ENCODE results near the gene OPCML.

OPCML gene

DNA sequence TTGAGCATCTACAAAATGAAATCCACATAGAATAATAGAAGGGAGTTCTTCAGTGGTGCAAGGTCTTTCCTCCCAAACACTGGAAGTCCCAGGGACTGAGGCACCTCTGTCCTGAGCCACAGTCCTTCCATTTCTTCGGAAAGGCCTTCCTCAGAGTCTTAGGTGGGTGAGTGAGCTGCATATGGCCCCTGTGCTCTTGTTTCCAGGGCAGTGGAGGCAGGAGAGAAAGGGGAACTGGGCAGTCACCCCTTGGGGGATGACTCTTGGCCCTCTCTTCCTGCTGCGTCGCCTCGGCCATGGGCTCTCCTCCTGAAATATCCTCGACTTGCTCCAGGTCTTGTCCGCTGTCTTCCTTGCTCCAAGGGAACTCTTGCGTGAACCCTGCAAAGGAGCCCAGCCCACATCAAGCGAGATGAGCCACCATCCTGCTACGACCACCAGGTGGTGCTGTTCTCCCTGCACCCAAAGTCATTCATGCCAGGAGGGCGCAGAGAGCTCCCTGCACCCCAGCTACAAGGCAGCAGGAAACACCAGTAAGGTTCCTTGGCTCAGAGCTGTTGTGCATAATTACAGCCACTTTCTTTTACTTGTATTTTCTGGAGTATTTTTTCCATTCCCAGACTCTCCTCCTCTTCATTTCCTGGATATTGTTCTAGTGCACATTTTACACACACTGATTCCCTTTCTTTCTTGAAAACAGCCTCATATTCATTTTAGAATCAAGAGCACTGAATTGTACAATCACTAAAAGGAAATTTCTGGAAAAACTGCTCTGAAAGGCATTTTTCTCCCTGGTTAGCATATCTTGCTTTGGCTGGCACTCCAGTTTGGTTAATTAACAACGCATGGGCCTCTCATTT lies 397.8 kb downstream of the OPCML start:
- TF ChIP-seq ARNTL (CRISPR knock-in tag; IDR thresholded peaks at IDR 0.05; ENCODE audit: borderline replicate concordance, low read depth) (no peak), RARB (CRISPR knock-in tag; IDR thresholded peaks at IDR 0.05) (no peak), ZFP3 (CRISPR knock-in tag; IDR thresholded peaks at IDR 0.05) (no peak), PPARA (CRISPR knock-in tag; IDR thresholded peaks at IDR 0.05; ENCODE audit: borderline replicate concordance) (no peak), ZC3H10 (CRISPR knock-in tag; IDR thresholded peaks at IDR 0.05) (no peak), CSDC2 (CRISPR knock-in tag; IDR thresholded peaks at IDR 0.05) (no peak), ZNF565 (CRISPR knock-in tag; conservative IDR thresholded peaks at IDR 0.05; ENCODE audit: low read depth) (no peak), ZFP30 (CRISPR knock-in tag; IDR thresholded peaks at IDR 0.05) (no peak), GLIS3 (CRISPR knock-in tag; IDR thresholded peaks at IDR 0.05) (no peak), SNAI2 (CRISPR knock-in tag; IDR thresholded peaks at IDR 0.05) (no peak), ZNF8 (CRISPR knock-in tag; IDR thresholded peaks at IDR 0.05) (no peak), OSR1 (CRISPR knock-in tag; IDR thresholded peaks at IDR 0.05) (no peak), TOX (CRISPR knock-in tag; IDR thresholded peaks at IDR 0.05; ENCODE audit: borderline replicate concordance) (no peak)
- TF ChIP-seq, protein P1, sequence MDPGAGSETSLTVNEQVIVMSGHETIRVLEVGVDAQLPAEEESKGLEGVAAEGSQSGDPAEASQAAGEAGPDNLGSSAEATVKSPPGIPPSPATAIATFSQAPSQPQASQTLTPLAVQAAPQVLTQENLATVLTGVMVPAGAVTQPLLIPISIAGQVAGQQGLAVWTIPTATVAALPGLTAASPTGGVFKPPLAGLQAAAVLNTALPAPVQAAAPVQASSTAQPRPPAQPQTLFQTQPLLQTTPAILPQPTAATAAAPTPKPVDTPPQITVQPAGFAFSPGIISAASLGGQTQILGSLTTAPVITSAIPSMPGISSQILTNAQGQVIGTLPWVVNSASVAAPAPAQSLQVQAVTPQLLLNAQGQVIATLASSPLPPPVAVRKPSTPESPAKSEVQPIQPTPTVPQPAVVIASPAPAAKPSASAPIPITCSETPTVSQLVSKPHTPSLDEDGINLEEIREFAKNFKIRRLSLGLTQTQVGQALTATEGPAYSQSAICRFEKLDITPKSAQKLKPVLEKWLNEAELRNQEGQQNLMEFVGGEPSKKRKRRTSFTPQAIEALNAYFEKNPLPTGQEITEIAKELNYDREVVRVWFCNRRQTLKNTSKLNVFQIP (CRISPR knock-in tag; IDR thresholded peaks at IDR 0.05; ENCODE audit: borderline replicate concordance, low read depth) = no peak
- TF ChIP-seq, protein P2, sequence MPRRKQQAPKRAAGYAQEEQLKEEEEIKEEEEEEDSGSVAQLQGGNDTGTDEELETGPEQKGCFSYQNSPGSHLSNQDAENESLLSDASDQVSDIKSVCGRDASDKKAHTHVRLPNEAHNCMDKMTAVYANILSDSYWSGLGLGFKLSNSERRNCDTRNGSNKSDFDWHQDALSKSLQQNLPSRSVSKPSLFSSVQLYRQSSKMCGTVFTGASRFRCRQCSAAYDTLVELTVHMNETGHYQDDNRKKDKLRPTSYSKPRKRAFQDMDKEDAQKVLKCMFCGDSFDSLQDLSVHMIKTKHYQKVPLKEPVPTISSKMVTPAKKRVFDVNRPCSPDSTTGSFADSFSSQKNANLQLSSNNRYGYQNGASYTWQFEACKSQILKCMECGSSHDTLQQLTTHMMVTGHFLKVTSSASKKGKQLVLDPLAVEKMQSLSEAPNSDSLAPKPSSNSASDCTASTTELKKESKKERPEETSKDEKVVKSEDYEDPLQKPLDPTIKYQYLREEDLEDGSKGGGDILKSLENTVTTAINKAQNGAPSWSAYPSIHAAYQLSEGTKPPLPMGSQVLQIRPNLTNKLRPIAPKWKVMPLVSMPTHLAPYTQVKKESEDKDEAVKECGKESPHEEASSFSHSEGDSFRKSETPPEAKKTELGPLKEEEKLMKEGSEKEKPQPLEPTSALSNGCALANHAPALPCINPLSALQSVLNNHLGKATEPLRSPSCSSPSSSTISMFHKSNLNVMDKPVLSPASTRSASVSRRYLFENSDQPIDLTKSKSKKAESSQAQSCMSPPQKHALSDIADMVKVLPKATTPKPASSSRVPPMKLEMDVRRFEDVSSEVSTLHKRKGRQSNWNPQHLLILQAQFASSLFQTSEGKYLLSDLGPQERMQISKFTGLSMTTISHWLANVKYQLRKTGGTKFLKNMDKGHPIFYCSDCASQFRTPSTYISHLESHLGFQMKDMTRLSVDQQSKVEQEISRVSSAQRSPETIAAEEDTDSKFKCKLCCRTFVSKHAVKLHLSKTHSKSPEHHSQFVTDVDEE (CRISPR knock-in tag; IDR thresholded peaks at IDR 0.05) = no peak
- TF ChIP-seq, protein P3, sequence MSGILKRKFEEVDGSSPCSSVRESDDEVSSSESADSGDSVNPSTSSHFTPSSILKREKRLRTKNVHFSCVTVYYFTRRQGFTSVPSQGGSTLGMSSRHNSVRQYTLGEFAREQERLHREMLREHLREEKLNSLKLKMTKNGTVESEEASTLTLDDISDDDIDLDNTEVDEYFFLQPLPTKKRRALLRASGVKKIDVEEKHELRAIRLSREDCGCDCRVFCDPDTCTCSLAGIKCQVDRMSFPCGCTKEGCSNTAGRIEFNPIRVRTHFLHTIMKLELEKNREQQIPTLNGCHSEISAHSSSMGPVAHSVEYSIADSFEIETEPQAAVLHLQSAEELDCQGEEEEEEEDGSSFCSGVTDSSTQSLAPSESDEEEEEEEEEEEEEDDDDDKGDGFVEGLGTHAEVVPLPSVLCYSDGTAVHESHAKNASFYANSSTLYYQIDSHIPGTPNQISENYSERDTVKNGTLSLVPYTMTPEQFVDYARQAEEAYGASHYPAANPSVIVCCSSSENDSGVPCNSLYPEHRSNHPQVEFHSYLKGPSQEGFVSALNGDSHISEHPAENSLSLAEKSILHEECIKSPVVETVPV (CRISPR knock-in tag; IDR thresholded peaks at IDR 0.05) = no peak
- TF ChIP-seq, protein P4, sequence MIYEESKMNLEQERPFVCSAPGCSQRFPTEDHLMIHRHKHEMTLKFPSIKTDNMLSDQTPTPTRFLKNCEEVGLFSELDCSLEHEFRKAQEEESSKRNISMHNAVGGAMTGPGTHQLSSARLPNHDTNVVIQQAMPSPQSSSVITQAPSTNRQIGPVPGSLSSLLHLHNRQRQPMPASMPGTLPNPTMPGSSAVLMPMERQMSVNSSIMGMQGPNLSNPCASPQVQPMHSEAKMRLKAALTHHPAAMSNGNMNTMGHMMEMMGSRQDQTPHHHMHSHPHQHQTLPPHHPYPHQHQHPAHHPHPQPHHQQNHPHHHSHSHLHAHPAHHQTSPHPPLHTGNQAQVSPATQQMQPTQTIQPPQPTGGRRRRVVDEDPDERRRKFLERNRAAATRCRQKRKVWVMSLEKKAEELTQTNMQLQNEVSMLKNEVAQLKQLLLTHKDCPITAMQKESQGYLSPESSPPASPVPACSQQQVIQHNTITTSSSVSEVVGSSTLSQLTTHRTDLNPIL (CRISPR knock-in tag; IDR thresholded peaks at IDR 0.05; ENCODE audit: low read depth) = no peak
- TF ChIP-seq, protein P5, sequence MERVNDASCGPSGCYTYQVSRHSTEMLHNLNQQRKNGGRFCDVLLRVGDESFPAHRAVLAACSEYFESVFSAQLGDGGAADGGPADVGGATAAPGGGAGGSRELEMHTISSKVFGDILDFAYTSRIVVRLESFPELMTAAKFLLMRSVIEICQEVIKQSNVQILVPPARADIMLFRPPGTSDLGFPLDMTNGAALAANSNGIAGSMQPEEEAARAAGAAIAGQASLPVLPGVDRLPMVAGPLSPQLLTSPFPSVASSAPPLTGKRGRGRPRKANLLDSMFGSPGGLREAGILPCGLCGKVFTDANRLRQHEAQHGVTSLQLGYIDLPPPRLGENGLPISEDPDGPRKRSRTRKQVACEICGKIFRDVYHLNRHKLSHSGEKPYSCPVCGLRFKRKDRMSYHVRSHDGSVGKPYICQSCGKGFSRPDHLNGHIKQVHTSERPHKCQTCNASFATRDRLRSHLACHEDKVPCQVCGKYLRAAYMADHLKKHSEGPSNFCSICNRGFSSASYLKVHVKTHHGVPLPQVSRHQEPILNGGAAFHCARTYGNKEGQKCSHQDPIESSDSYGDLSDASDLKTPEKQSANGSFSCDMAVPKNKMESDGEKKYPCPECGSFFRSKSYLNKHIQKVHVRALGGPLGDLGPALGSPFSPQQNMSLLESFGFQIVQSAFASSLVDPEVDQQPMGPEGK (CRISPR knock-in tag; IDR thresholded peaks at IDR 0.05; ENCODE audit: borderline replicate concordance) = no peak

DNA sequence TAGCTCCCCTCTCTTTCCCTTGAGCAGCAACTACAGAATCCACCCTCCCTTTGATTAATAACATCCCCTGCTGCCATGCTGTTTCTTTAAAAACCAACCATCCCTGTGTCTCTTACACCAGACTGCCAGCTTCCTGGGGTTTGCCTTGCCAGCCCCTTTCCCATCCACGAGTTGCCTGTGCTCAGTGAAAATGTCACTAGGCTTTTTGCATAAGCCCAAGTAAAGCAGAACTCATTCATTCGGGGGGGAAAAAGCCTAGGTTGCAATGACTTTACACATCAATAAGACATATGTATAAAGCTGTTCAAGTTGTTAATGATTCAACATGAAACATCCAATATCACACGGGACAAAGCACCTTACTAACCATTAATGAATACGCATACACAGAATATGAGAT lies 398.7 kb downstream of the OPCML start:
- TF ChIP-seq BACH2 (CRISPR knock-in tag; IDR thresholded peaks at IDR 0.05; ENCODE audit: borderline replicate concordance) = no peak
- no peak for ATAC-seq

More for the DNA sequence above, 397.8 kb downstream of the OPCML start:
- no peak for ATAC-seq

DNA sequence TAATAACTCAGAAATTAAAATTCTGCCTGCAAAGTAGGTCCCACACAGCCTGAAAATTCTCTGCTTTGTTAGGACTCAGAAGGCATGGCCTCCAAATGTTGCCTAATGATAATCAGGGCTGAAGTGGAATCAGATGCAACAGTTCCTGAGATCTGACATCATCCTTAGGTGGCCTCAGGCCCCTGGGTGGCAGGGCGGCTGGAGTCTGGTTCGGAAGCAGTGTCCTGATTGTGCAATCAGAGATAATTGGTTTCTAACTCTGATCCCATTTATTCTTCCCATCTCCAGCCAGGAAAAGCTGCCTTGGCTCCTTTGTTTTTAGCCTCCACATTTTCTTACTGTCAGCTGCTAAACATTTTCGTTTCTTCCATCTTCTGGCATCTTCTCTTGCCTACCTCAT lies 399.3 kb downstream of the OPCML start:
- ATAC-seq = no peak
- TF ChIP-seq, protein P2 (CRISPR knock-in tag; IDR thresholded peaks at IDR 0.05) = no peak
- TF ChIP-seq ESRRG (CRISPR knock-in tag; IDR thresholded peaks at IDR 0.05) = no peak
- TF ChIP-seq ISL1 (CRISPR knock-in tag; IDR thresholded peaks at IDR 0.05) = no peak
- TF ChIP-seq, protein P4 (CRISPR knock-in tag; IDR thresholded peaks at IDR 0.05; ENCODE audit: low read depth) = no peak
- TF ChIP-seq, protein P5 (CRISPR knock-in tag; IDR thresholded peaks at IDR 0.05; ENCODE audit: borderline replicate concordance) = no peak

All from SK-N-SH treated with all-trans-retinoic acid at 6 μM for 48 hours (cell line).